ENCODE data around the gene DLG5. TPM values are rescaled to one million over a fixed set of nuclear protein-coding genes. Genes with fewer than 3 reads are reported as not detected.
A peak's percentile ranks its signal among the peaks of the same experiment; 100 is the strongest.

DLG5 gene
- total and polyA plus RNA-seq, 2 experiments from 2014 or later, result 15.5 to 29.3 TPM

DNA sequence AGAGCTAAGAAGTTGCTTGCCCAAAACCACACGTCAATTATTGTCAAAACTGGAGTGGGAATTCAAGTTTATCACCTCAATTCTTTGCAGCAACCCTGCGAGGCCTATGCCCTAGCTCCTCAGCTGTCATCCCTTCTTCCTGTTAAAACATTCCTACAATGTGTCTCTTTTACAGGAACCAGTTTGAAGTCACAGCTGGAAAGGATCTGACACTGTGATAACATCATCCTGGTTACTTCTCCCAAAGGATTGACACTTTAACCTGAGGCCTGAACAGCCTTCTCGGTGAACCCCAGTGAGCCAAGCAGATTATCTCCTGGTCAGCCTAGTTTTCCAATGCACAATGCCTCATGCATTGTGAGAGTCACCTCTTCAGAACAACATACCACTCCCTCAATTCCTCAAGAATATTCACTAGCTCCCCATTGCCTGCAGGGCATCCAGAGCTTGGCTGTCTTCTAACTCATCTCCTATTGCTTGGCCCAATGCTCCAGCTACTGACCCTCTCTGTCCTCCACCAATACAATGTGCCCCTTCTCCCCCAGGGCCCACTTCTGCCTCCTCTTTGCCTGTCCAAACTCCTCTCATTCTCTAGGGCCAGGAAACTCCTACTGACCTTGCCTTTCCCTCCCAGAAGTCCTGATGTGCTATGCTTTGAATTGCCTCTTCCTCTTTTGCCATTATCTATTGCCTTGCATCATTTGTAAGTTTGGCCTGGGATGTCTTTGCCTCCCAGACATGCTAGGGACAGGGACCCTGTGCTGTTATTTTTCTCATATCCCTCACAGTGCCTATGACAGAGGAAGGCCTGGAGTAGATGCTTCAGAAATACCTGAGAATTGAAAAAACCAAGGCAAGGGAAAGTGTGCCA, 10.4 kb upstream of the DLG5 start:
- H2AFZ ChIP-seq, result no peak overlapping the region
- H3K9me2 ChIP-seq (replicated peaks; ENCODE audit: insufficient read depth), result no peaks in the 10 kb centered on the region
- no peaks in the 10 kb centered on the region for H3K27me3 ChIP-seq
- H3K4me2 ChIP-seq, result no peak overlapping the region
- H4K20me1 ChIP-seq (ENCODE audit: insufficient read depth, poor library complexity, severe bottlenecking), result no peaks in the 10 kb centered on the region
- DNase-seq (ENCODE audit: low spot score), result no peak
- H3K9me3 ChIP-seq (ENCODE audit: low read depth), result no peaks in the 10 kb centered on the region
- no peak overlapping the region for H3K4me3 ChIP-seq
- WGBS (ENCODE audit: low lambda C conversion rate, missing lambda C conversion rate), result 61% methylated on average over 3 of the region's 3 CpGs
- TF ChIP-seq, protein P1, sequence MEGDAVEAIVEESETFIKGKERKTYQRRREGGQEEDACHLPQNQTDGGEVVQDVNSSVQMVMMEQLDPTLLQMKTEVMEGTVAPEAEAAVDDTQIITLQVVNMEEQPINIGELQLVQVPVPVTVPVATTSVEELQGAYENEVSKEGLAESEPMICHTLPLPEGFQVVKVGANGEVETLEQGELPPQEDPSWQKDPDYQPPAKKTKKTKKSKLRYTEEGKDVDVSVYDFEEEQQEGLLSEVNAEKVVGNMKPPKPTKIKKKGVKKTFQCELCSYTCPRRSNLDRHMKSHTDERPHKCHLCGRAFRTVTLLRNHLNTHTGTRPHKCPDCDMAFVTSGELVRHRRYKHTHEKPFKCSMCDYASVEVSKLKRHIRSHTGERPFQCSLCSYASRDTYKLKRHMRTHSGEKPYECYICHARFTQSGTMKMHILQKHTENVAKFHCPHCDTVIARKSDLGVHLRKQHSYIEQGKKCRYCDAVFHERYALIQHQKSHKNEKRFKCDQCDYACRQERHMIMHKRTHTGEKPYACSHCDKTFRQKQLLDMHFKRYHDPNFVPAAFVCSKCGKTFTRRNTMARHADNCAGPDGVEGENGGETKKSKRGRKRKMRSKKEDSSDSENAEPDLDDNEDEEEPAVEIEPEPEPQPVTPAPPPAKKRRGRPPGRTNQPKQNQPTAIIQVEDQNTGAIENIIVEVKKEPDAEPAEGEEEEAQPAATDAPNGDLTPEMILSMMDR (IDR thresholded peaks at IDR 0.05; ENCODE audit: poor library complexity), result no peak
- TF ChIP-seq EZH2 (IDR thresholded peaks at IDR 0.05; ENCODE audit: borderline replicate concordance) (no peak), EZH2phosphoT487 (IDR thresholded peaks at IDR 0.05; ENCODE audit: low read depth, severe bottlenecking, unreplicated experiment) (no peak)
- no peaks in the 10 kb centered on the region for H3K79me2 ChIP-seq
- no peak overlapping the region for H3K27ac ChIP-seq
- H3K4me1 ChIP-seq (ENCODE audit: insufficient read depth), result peaks cover 21% of the 10 kb centered on the region
- no peaks in the 10 kb centered on the region for H3K36me3 ChIP-seq (replicated peaks; ENCODE audit: insufficient read depth, low read depth)

DNA sequence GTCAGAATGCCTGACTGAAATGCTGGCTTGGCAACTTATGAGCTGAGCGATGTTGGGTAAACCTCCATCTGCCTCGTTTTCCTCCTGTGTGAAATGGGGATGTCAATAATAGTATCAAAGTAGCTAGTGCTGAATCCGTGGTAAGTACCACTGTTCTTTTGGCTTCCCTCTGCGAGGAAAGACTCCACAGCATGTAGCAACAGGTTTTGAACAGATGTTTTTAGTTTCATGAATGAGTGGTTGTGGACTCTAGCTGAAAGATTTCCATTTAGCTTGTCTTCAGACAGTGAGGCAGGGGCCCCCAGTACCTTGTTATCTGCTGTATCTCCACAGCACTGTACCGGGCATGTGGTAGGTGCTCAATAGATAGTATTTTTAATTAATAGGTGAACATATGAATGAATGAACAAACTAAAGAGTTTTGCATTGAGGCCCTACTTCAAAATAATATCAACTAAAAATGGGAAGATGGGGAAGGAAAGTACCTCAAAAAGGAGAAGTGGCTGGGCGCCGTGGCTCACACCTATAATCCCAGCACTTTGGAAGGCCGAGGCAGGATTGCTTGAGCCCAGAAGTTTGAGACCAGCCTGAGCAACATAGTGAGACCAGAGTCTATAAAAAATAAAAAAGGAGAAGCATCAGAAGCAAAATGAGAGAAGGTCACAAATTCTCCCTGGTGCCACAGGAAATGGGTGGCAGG, 5.6 kb upstream of the DLG5 start:
- no peak overlapping the region for H3K4me2 ChIP-seq
- H3K79me2 ChIP-seq, result no peaks in the 10 kb centered on the region
- no peak overlapping the region for H3K4me3 ChIP-seq
- H4K20me1 ChIP-seq (ENCODE audit: insufficient read depth, poor library complexity, severe bottlenecking), result no peaks in the 10 kb centered on the region
- no peaks in the 10 kb centered on the region for H3K9me2 ChIP-seq (replicated peaks; ENCODE audit: insufficient read depth)
- 80% methylated on average over 8 of the region's 8 CpGs for WGBS (ENCODE audit: low lambda C conversion rate, missing lambda C conversion rate)
- H3K4me1 ChIP-seq (ENCODE audit: insufficient read depth), result peaks cover 17% of the 10 kb centered on the region
- no peak overlapping the region for H3K27ac ChIP-seq
- no peaks in the 10 kb centered on the region for H3K36me3 ChIP-seq (replicated peaks; ENCODE audit: insufficient read depth, low read depth)
- DNase-seq (ENCODE audit: low spot score), result no peak
- H2AFZ ChIP-seq, result no peak overlapping the region
- H3K27me3 ChIP-seq, result no peaks in the 10 kb centered on the region
- no peaks in the 10 kb centered on the region for H3K9me3 ChIP-seq (ENCODE audit: low read depth)
- TF ChIP-seq EZH2 (IDR thresholded peaks at IDR 0.05; ENCODE audit: borderline replicate concordance) (no peak), EZH2phosphoT487 (IDR thresholded peaks at IDR 0.05; ENCODE audit: low read depth, severe bottlenecking, unreplicated experiment) (no peak)
- TF ChIP-seq, protein P1 (IDR thresholded peaks at IDR 0.05; ENCODE audit: poor library complexity), result no peak

DNA sequence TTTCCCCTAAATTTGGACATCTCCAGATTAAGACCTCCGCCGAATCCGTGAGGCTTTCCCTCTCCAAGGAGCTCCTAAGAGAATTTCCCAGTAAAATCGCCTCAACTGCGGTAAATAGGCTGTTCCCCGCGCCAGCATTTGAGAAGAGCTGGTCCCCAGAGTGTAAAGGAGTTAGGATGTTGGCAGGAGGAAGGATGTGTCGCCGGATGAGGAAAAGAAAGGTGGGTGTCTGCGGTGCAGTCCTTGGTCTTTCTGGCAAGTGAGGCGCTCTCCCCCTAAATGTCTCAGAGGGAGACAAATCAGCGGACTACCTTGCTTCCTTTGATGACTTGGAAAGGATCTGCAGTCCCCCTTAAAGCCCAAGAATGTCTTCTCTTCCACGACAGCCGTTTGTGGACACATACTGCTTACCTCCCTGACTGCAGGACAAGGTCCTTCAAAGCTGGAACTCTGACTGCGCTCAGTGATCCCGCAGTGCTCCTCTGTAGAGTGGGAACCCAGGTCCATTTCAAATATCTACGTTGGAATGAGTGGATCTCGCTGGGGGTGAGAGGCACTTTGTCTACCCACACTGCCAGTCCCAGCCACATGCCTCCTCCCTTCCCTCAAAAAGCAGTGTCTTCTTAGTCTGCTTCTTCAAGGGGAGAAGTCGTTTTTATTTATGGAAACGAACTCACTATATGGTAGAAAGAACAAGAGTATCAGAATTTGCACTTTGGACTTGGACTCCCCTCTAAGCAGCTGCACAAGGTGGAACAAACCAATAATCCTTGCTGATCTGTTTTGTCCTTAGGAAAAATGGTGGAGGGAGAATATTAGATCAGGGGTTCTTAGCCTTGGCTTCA, 1.1 kb upstream of the DLG5 start:
- DNase-seq (ENCODE audit: low spot score), result peak; percentile 38
- WGBS (ENCODE audit: low lambda C conversion rate, missing lambda C conversion rate), result 36% methylated on average over 20 of the region's 20 CpGs
- Histone ChIP-seq H3K79me2 (peaks cover 33% of the 10 kb centered on the region), H3K36me3 (replicated peaks; ENCODE audit: insufficient read depth, low read depth) (no peaks in the 10 kb centered on the region), H3K4me2 (peak overlapping the region; percentile 96), H3K27me3 (no peaks in the 10 kb centered on the region), H4K20me1 (ENCODE audit: insufficient read depth, poor library complexity, severe bottlenecking) (peaks cover 25% of the 10 kb centered on the region), H3K9me2 (replicated peaks; ENCODE audit: insufficient read depth) (no peaks in the 10 kb centered on the region), H3K9me3 (ENCODE audit: low read depth) (no peaks in the 10 kb centered on the region), H3K4me3 (peak overlapping the region; percentile 79), H3K27ac (peak overlapping the region; percentile 94), H3K4me1 (ENCODE audit: insufficient read depth) (peaks cover 28% of the 10 kb centered on the region), H2AFZ (peak overlapping the region; percentile 73)
- TF ChIP-seq EZH2 (IDR thresholded peaks at IDR 0.05; ENCODE audit: borderline replicate concordance) (no peak), EZH2phosphoT487 (IDR thresholded peaks at IDR 0.05; ENCODE audit: low read depth, severe bottlenecking, unreplicated experiment) (no peak)
- TF ChIP-seq, protein P1 (IDR thresholded peaks at IDR 0.05; ENCODE audit: poor library complexity), result no peak
